Ureter (tissue), 1 donor: ENCODE results near the gene DOK6. TPM values are rescaled to one million over a fixed set of nuclear protein-coding genes. Genes with fewer than 3 reads are reported as not detected.

Experiments
- DNase-seq: peaks from one replicate; pipeline ENCODE4 v3.0.0-alpha.2; 2020; ENCODE audit warnings: low spot score
- total RNA-seq: library from RNA; stranded (reverse); gene quantifications from one replicate; pipeline ENCODE4 v1.2.4, GENCODE V29; 2023
- donor health status: DM: yes; HTN: yes; CAD: no.

The DOK6 gene
- total RNA-seq, 1 donor from 2014 or later = 4.9 TPM

DNA sequence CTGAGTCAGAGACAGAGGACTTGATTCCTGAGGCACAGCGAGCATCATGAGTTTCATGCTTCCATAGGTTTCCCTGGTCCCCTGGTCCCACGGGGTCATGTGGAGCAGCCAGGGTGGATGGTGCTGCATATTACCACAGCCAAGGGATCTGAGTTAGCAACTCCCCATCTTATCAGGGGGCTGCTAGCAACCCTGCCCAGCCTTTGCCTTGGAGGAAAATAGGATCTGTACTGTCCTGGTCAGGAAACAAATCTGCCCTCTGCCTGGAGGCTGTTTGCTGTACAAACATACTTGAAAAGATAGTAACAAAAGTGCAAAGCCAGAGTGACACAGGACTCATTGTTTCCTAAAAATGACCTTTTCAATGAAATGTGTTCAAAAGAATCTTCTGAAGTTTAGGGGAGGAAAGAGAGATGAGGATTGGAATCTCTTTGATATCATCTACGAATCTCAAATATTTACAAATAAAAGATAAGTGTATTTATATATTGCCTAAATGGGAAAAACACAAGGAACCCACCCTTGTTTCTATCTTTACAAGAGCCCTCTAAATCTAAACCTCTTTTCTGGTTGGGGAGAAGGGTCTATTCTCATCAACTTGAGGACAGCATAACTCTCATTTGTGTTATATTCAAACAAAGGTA lies 352.2 kb downstream of the DOK6 start:
- DNase-seq = no peak

DNA sequence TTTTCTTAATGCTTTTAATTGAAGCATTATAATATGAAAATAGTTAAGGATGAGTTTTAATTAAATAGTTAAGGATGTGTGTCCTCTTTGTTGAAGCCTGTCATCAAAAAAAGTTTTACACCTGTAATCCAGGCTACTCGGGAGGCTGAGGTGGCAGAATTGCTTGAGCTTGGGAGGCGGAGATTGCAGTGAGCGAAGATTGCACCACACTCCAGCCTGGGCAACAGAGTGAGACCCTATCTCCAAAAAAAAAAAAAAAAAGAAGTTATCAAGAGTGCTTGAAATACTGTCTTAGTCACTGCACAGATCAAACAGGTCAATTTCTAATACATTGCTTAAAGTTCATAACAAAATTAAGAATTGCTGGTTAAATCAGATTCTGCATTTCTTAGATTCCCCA lies 353.4 kb downstream of the DOK6 start:
- DNase-seq = no peak

GRCh38 chr18:69755041-69755440 lies 354.4 kb downstream of the DOK6 start:
- DNase-seq = no peak

DNA sequence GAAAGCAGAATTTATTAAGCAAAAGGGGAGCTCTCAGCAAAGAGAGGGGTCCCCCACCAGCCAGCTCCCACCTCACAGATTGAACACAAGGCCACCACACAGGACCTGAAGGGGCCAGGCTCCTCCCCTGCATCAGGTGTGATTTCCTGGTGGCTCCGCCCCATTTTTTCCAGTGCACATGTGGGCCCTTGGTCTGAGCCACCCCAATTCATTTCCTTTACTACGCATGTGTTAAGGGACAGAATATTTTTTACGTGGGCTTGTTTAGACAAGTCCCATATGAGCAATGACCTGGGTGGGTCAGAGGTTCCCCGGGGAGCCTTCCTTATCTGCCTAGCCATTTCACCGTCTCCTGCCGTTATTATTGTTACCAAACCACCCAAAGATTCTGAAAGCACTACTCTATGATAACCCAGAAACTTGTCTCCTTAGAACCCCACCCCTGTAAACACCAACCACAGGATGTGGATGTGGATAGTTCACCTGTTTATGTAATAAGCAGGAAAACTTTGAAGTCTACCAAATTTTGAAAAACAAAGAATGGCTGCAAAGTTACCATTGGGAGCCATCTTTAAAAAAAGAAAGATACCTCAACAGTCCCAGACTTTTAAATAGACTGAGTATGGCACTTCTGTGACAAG lies 355.3 kb downstream of the DOK6 start:
- DNase-seq = no peak

- DNase-seq = no peak
Observed at GRCh38 chr18:69757733-69758132, 357.0 kb downstream of the DOK6 start.

DNA sequence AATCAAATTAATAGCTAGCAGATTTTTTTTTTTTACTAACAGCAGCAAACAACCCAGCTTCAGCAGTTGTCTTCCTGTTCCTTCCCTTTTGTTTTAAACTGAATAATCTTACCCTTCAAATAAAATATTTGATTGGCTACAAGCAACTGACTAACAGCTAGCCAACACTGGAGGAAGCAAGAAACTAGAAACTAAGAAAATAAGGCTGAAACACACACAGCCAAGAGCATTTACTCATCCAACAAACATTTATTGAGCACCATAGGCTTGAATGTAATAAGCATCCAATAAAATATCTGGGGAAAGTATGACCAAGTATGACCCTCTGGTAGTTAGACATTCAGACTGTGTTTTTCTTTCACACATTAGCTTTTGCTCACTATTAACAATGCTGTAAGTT lies 357.8 kb downstream of the DOK6 start:
- no peak for DNase-seq

GRCh38 chr18:69759046-69759445 lies 358.4 kb downstream of the DOK6 start:
- no peak for DNase-seq

GRCh38 chr18:69763002-69763401 lies 362.3 kb downstream of the DOK6 start:
- no peak for DNase-seq

- DNase-seq = no peak
Observed at GRCh38 chr18:69763821-69764220, 363.1 kb downstream of the DOK6 start.

GRCh38 chr18:69770238-69770637 lies 369.6 kb downstream of the DOK6 start:
- DNase-seq = no peak

DNA sequence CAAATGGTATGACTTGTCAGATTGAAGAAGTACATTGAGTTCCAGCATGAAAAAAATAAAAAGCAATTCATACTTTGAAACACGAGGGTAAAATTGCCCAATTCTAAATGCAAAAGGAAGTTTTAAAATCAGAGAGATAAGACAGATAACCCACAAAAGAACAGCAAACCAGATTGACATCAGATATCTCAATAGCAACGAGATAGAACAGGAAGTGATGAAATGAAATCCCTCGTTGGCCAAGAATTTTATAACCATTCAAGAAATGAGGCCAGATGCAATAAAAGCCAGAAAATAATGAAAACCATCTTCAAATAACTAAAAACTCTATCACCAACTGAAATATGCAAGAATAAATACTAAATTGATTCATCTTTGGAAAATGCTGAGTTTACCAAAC lies 374.1 kb downstream of the DOK6 start:
- no peak for DNase-seq

GRCh38 chr18:69777248-69777647 lies 376.6 kb downstream of the DOK6 start:
- DNase-seq = no peak

DNA sequence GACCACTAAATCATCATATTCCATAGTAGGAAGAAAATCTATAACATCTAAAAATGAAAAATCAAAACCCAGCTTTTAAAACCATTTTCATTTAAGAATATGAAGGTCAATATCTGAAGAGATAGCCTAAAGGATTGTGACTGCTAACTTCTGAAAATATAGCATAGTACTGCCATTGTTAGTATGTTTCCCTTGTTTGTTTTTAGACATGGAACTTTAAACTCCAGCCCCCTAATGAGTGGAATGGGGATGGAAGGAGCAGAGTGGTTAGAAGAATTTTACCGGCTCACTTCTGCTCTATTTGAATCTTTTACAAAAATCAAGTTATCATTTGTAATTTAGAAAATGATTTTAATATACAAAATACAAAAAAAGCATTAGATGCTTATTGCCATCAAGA lies 378.0 kb downstream of the DOK6 start:
- no peak for DNase-seq

GRCh38 chr18:69780851-69781250 lies 380.2 kb downstream of the DOK6 start:
- no peak for DNase-seq

DNA sequence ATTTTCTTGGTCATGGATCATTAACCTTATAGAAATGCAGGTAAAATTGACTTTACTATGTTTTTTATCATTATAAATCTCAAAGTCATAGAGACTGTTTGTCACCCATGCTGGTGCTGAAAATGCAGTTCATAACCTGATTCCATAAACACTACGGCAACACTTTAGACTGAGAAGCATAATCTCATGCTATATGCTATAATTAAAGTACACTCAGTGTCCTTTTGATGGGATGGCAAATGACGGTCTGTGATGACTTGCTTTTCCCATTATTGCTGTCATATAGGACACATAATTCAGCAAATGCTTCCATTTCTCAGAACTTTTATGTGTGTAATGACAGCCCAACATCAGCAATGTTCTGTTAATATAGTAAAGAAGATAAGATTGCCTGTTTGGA lies 384.1 kb downstream of the DOK6 start:
- DNase-seq = no peak

- no peak for DNase-seq
Observed at GRCh38 chr18:69785466-69785865, 384.8 kb downstream of the DOK6 start.

DNA sequence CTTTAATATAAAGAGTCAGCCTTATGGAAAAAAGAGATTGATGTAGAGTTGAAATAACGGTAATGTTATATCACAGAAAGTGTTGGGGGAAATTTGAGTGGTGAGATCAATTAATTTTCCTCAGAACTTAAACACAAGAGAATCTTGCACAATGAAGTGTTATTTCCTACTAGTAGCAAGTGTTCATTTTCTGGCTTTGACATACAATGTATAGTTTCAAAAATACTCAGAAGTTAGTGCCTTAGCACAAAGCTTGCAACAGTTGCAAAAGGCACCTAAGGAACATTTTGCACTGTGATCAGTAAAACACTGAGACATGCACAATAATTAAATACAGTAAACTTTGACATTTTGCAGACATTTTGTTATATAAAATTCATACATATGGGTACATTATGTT lies 385.7 kb downstream of the DOK6 start:
- no peak for DNase-seq

GRCh38 chr18:69787825-69788547 lies 387.3 kb downstream of the DOK6 start:
- DNase-seq = no peak

DNA sequence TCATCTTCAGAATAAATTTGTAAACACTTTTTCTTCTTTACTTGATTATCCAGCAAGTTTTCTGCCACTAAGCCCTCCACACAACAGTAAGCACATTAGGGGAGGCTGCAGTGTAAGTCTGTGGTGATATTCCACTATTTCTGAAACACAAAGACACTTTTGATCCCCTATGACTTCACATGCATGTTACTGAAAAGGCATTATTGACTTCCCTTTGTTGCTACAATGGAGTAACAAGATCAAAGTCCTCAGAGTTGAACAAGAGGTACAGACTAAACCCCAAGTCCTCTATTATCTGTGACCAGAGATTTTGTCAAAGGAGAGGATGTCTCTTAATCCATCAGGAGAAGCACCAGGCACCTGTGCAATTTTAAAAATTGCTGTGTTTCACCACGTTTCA lies 389.1 kb downstream of the DOK6 start:
- no peak for DNase-seq

DNA sequence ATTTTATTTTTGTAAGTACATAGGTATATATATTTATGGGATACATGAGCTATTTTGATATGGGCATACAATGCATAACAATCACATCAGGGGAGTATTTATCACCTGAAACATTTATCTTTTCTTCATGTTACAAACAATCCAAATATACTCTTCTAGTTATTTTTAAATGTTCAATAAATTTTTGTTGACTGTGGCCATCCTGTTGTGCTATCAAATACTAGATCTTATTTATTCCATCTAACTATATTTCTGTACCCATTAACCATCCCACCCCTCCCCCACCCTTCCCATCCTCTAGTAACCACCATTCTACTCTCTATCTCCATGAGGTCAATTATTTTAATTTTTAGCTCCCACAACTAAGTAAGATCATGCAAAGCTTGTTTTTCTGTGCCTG lies 390.0 kb downstream of the DOK6 start:
- no peak for DNase-seq

- no peak for DNase-seq
Observed at GRCh38 chr18:69795791-69796190, 395.1 kb downstream of the DOK6 start.

DNA sequence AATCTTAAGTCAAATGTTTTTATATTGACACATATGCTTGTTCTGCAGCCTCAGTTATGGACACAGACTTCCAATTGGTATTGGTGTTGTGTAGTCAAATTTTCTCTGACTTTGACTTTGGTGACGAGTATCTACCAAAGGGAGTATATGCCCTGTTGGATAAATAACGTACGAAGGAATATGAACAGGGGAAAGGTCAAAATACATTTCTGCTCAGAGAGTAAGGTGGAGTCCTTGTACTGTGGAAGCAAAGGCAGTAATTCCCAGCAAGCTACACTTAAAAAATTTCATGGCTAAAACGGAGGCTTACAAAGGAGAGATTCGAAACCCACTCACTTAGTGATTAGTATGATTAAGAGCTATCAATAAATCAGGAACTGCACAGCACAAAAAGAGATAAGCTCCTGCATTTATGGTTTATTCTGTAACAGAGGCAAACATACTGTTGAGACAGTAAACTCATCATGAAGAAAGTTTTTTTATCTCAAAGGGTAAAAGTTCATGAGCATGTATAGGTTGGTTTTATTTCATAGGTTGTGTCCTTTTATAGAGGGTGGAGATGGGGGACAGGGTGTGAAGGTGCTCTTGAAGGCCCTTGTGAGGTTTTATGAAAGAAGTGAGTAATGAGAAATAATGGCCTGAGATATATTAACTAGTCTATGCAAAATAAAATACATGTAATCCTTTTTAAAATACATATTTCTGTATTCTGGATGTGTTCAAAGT lies 404.3 kb downstream of the DOK6 start:
- DNase-seq = no peak

GRCh38 chr18:69808399-69808798 lies 407.7 kb downstream of the DOK6 start:
- DNase-seq = no peak
